Left colon (tissue), 2 donors: Measurements from ENCODE around the gene ZNF576. TPM values are rescaled to one million over a fixed set of nuclear protein-coding genes. Genes with fewer than 3 reads are reported as not detected.
A peak's percentile ranks its signal among the peaks of the same experiment; 100 is the strongest.
"Not testable (repeated sequence)": the region's sequence is repeated elsewhere in the genome, so short reads cannot be mapped to it uniquely, and the experiment has no call there.

Source experiments
- ATAC-seq: fragments of 200-7000 bp; cut with Tn5 transposase; one replicate; pipeline ENCODE4 v1.9.1; 2020; ENCODE audit warnings: mild to moderate bottlenecking, moderate library complexity
- DNase-seq, 2 donors: peaks; one replicate each; pipeline ENCODE4 v3.0.0-alpha.2; 2020
- intact Hi-C, 2 donors: fragments of 100-400 bp; cut with DNase I in 1 of 2; cut with micrococcal nuclease in 1 of 2; formaldehyde crosslinking; loops; one replicate each; pipeline versions ENCODE4 v1.11.2 to v1.14.0; 2022; cut with DNase I, micrococcal nuclease
- total RNA-seq, 2 donors: library from RNA; stranded (reverse); fragmentation: NEBNext Ultra II Directional; extraction: Animal tissue kit (Norgen Biotek cat#: 25700); gene quantifications; one replicate each; pipeline ENCODE4 v1.2.1, GENCODE V29; 2021
- donor health status: DM: no; HTN: no; CAD: no.
- donor health status: DM: yes; HTN: yes; CAD: no.

The ZNF576 gene
- total RNA-seq, 2 donors from 2014 or later: 13.5 to 16.6 TPM

DNA sequence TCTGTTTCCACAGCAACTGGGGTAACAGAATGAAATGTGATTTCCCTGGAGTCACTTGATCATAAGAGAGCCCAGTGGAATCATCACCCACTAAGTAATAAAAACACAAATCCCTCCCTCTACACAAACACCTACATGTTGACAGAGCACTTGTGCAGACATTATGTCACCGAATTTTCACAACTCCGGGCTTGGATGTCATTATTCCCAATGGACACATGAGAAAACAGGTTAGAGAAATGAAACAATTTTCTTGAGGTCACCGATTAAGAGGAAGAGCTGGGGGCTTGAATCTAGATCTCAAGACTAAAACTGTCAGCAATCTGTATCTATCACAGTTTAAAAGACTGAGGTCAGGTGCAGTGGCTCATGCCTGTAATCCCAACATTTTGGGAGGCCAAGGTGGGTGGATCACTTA is 24.2 kb upstream of the ZNF576 start:
- intact Hi-C loops: no loop called here
- peak; percentile 35 for ATAC-seq
- no peak for DNase-seq

DNA sequence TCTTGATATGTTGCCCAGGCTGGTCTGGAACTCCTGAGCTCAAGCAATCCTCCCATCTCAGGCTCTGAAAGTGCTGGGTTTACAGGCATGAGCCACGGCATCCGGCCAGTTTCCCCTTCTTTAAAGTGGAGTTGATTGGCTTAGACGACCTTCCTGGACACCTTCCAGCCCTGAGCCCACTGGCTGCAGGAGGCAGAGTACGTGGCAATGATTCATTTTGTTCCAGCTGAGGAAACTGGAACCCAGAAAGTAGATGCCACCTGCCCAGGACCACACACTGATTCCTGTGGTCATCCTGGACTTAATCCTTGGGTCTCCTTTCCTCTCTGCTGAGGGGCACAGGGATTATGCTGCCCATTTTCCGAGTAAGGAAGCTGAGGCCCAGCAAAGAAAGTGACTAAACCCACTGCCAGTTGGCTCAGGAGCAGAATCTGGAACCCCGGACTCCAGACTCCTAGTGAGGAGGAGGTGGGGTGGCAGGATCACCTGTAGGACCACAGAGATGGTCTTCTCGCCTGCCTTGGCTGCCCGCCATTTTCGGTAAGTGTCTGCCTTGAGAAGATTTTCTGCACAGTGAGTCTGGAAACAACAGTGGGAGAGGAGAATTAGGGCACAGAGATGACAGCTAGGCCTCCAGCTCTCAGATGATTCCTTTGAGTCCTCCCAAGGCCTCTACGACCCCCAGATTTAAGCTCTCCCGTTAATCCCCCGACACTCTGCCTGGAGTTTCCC is 21.8 kb upstream of the ZNF576 start:
- intact Hi-C loops: no loop called here
- ATAC-seq (no peak), DNase-seq (peak in 1 of 2 donors; percentile 25)

DNA sequence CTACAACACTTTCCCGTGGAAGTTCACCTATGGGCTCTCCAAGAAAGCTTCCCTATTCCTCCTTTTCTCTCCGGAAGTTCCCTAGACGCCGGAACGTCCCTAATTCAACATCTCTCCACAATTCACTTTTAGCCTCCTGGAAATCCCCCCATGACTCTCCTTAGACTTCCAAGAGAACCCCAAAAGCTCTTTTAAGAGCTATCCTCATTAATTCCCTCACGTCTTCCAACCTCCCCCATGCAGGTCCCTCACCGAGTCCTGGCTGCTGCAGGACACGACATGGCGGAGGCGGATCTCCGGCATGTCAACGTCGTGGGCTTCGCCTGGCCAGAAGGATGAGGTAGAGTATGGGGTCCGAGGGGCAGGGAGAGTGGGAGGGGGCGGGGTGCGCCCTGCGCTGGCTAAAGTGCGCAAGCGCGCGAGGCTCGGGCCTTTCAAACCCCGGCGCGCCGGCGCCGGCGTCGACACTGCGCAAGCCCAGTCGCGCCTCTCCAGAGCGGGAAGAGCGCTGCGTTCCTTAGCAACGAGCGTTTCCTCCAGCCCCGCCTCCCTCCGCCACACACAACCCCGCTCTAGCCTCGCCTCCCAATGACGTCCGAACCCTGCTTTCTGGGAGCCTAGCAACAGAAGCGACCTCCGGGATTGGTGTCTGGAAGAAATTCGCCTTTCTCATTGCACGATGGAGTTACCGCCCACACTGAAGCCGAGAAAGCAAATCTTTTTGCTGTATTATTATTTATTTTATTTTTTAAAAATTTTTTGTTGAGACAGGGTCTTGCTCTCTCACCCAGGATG is 21.0 kb upstream of the ZNF576 start, which contains the start of the genes PINLYP and XRCC1:
Gene PINLYP, plus strand, starts transcription at position 646 of the 795 bp plus-strand sequence. CDS start 1,391 bp downstream, outside the sequence.
Gene XRCC1, minus strand, starts transcription at position 372 of the 795 bp plus-strand sequence. Its CDS starts 69 bp downstream, at position 303.
- DNase-seq: peak; percentile 98
- ATAC-seq: peak; percentile 99
- intact Hi-C loops: no loop called here

DNA sequence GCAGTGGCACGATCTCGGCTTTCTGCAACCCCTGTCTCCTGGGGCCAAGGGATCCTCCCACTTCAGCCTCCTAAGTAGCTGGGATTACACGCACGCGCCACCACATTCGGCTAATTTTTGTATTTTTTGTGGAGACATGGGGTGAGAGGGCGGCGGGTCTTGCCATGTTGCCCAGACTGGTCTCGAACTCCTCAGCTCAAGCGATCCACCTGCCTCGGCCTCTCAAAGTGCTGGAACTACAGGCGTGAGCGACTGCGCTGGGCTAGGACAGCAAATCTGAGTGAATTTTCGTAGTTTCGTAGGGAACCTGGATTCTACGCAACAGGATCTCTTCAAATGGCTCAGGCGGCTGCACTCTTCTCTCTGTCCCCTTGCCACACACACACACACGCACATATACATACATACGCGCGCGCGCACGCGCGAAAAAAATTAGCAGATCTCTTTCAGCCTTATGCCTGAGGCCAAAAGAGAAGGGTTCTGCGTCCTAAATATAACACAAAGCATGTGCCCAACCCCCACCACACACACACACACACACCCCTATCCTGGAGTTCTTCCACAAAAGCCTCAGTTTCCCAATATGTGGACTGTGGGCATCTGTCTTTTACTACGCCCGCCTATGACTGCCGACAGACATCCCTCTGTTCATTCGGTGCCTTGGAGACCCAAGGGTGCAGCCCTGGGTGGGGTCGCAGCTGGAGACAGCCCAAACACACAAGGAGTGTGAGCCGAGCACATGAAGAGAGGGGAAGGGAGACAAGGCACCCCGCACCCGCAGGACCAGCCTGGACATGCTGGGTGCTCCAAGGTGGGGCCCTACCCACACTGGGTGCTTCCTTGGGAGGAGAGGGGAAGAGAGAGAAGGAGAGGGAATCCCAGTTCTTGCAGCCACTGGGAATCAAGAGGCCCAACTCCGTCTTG is 20.2 kb upstream of the ZNF576 start:
- ATAC-seq (no peak), DNase-seq (peak in 1 of 2 donors; percentile 24)
- intact Hi-C loops: no loop called here

DNA sequence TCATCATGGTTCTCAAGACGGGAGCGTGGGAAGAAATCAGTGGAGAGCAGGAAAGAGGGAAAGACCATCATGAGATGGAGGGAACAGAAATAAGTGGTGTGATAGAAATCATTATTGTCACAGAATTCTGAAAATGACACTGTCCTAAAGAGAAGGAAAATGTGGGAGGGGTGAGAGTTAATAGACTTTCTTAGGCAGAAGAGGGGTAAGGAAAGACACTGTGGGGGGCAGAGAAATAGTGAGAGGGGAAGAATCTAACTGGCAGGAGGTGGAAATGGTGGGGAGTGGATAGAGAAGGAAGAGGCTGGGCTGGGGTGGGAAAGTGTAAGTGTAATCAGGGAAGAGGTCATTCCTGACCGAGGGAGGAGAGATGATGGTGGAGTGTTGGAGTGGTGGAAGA is 17.6 kb upstream of the ZNF576 start:
- intact Hi-C loops: no loop called here
- DNase-seq: no peak

DNA sequence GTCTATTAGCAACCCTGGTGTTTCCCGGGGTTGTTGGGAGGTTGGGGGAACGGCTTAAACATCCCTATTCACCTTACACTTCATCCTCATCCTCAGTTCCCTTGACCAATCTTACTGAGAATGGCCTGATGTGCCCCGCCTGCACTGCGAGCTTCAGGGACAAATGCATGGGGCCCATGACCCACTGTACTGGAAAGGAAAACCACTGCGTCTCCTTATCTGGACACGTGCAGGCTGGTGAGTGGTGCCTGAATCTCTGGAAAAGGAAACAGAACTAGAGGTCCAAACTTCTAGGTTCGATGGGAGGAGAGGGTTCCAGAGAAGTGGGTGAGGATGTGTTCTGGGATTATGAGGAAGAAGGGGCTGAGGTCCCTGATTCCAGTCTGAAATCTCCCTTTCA is 14.9 kb upstream of the ZNF576 start:
- ATAC-seq (no peak), DNase-seq (no peak)
- intact Hi-C loops: no loop called here

More for the DNA sequence above, 17.6 kb upstream of the ZNF576 start:
- no peak for ATAC-seq

DNA sequence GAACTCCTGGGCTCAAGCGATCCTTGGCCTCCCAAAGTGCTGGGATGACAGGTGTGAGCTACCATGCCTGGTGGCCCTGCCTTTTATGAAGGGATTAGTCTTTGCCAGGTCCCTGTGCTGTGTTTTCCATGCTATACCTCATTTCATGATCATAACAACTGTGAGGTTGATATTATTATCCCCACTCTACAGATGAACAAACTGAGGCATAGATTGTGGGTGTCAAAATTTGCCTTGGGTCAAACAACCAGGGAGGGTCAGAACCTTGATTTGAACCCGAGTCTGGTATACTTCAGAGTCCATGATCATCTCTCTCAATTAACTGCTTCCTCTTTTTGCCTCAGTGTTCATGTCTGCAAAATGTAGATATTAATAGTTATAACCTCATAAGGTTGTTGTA is 13.9 kb upstream of the ZNF576 start:
- no peak for ATAC-seq
- intact Hi-C loops: no loop called here

DNA sequence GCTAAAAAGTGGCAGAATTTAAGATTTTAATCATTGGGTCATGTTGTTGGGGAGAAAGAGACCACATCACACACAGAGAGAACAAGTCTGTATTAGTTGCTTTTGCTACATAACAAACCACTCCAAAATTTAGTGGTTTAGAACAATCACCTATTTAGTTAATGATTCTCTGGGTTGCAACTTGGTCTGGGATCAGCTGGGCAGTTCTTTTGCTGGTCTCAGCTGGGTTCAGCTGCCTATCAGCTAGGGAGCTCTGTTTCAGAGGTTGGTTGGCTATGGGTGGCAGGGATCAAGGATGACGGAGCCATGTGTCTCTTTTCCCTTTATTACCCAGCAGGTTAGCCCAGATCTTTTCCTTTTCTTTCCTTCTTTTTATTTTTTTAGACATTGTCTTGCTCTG is 11.9 kb upstream of the ZNF576 start:
- intact Hi-C loops: no loop called here
- DNase-seq (no peak), ATAC-seq (no peak)

More for the DNA sequence above, 13.9 kb upstream of the ZNF576 start:
- no peak for DNase-seq

DNA sequence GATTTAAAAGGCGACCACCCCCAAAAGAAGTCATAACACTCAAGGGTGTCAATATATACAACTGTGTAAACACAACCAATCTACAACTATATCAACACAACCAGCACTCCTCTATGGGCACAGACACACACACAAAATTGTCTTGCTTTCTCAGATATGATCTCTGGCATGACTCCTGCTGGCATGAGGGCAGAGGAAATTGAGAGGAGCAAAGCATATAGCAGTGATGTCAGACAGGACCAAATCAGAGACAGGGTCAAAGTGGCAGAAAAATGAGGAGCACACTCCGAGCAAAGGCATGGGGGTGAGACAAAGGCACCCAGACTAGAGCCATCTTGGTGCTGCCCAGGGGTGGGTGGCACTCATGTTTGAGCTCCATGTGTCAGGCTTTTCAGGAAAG is 10.0 kb upstream of the ZNF576 start:
- DNase-seq: no peak
- no peak for ATAC-seq
- intact Hi-C loops: no loop called here

DNA sequence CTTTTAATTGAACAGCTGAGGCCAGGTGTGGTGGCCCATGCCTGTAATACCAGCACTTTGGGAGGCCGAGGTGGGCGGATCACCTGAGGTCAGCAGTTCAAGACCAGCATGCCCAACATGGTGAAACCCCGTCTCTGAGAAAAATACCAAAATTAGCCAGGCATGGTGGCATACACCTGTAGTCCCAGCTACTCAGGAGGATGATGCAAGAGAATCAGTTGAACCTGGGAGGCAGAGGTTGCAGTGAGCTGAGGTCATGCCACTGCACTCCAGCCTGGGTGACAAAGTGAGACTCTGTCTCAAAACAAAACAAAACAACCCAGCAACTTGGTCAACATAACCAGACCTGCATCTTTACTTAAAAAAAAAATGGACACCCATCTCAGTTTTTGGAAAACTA is 9.4 kb upstream of the ZNF576 start:
- ATAC-seq, intact Hi-C loops, DNase-seq: not testable (repeated sequence)

DNA sequence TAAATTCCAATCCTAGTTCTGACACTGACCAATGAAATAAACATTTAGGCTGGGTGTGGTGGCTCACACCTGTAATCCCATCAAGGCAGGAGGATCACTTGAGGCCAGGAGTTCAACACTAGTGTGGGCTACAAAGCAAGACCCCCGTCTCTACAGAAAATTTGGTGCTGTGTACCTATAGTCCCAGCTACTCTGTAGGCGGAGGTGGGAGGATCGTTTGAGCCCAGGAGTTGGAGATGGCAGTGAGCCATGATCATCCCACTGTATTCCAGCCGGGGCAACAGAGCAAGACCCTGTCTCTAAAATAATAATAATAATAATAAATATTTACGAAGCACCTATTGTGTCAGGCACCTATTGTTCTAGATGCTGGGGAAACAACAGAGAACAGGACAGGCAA is 7.1 kb upstream of the ZNF576 start:
- ATAC-seq (no peak), DNase-seq (no peak)
- intact Hi-C loops: no loop called here

DNA sequence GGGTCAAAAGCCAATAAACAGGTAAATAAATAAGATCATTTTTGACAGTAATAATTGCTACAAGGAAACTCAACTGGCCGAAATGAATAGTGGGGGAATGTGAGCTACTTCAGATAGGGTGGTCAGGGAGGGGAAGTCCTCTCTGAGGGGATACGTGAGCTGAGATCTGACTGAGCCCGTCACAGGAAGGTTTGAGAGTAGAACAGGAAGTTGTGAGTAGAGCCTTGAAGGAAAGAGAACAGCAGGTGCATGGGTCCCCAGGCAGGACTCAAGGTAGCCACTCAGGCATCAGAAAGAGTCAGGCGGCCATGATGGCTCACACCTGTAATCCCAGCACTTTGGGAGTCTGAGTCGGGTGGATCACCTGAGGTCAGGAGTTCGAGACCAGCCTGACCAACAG is 6.7 kb upstream of the ZNF576 start:
- ATAC-seq (no peak), DNase-seq (no peak)
- intact Hi-C loops: no loop called here

DNA sequence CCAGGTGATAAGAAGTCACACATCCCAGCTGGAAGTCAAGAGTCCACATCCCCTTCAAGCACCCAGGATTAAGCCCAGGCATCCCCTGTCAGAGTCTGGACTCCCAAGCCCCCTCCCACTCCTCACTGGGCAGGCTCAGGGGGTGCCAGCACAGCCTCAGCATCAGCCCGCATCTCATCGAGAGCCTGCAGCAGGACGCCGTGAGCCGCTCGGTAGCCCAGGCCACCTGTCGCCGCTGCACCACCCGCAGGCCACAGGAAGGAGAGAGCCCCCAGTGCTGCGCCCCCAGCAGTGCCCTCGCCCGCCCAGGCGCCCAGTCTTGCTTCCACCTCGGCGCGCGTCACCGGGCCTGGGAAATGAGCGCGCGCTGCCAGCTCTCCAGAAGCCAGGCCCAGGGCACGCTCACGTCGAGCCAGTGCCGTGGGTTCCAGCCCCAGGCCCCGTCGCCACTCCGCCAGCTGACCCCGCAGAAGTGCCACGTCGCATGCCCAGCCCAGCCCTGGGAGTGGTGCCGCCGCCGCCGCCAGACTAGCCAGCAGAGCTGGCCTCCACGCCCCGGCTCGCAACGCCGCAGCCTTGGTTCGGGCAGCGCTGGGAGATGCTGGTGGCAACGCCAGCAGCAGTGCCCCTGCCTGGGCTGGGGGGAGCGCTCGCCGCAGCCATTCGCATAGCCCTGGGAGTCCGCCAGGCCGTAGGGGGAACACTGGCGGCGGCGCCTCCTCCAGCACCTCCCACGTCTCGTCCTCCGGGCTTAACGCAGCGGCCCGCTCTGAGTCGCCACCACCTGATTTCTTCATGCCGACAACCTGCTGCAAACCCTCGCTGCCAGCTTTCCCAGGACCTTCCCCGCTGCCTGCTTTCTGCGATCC is 4.3 kb upstream of the ZNF576 start:
- ATAC-seq (no peak), DNase-seq (no peak)
- intact Hi-C loops: no loop called here

DNA sequence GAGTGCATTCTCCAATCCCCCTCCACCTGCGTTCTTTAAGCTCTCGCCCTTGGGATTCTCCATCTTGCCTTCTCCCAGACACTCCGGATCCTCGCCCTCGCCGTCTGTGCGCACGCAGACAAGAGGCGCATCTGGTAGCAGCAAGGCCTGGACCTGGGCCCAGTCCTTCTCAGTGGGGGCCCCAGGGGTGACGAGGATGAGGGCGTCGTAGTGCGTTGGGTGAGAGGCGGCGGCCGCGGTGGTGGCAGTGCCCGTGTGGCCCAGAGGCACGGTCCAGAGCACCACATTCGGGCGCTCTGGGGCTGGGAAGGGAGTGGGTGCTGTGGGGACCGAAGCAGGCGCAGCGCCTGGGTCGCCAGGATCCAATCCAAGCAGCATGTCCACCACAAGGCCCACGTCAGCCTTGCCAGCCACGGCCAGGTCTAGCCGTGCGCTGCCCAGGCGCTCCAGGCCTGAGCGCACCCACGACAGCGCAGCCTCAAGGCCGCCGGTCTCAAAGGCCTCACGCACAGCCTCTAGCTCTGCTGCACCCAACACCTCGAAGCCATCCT is 3.5 kb upstream of the ZNF576 start:
- DNase-seq (no peak), ATAC-seq (no peak)
- intact Hi-C loops: no loop called here

DNA sequence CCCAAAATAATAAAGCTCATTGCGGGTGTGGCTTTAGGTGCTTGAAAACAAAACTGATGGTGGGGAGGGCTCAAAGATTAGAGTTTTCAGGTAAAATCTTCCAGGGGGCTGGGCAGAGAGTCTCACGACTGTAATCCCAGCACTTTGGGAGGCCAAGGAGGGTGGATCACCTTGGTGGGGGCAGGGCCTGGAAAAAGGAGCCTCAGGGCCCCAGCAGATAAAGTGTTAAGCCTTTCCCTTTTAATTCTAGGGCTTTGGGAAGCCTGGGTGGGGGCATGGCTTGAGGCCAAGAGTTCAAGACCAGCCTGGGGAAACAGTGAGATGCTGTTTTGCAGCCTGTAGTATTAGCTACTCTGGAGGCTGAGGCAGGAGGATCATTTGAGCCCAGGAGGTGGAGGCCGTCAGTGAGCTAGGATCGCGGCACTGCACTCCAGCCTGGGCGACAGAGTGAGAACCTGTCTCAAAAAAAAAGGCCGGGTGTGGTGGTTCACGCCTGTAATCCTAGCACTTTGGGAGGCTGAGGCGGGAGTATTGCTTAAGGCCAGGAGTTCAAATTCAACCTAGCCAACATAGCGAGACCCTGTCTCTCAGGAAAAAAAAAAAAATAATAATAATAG is 2.2 kb upstream of the ZNF576 start:
- intact Hi-C loops: no loop called here
- ATAC-seq (no peak), DNase-seq (no peak)

DNA sequence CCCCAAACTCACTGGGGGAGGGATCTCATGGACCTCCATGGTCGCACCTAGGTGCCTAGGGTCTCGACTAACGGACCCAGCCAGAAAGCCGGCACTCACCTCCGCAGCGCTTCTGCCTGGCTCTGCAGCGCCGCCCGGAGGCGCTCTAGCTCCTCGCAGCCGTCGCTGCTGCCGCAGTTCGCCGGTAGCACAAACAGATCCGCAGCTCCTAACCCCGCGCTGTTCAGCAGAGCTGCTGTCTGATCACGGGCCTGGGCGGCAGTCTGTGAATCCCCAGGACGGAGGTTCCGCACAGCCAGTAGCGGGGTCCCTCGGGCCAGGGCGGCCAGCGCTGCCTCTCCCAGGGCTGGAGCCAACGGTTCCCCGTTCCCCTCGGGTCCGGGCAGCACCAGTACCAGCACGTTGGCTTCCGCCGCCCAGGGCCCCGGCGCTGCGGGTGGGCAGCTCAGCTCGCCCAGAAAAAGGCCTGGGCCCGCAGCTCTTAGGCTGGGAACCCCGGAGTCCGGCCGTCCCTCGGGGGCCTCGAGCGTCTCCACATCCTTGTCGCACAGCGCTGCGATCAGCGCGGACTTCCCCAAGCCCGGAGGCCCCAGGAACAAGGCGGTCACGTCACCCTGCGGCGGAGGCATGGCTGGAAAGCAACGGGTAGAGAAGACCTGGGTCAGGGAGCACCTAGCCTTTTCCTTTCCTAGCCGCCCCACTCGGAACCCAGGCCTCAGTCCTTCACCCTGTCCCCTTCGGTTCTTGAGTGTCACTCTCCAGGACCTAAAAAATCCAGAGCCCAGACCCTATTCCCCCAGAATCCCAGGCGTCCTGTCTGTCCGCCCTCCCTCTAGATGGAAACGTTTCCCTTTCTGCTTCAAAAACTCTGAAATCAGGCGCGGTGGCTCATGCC is 1.4 kb upstream of the ZNF576 start:
- DNase-seq (peak; percentile 56 to 68), ATAC-seq (peak; percentile 47)
- intact Hi-C loops: no loop called here
